HG03025 (cell line): ENCODE data around the gene LEFTY2.
"Not testable (repeated sequence)": the region's sequence is repeated elsewhere in the genome, so short reads cannot be mapped to it uniquely, and the experiment has no call there.

Source experiments
- ATAC-seq: cut with Tn5 transposase; IDR thresholded peaks from one replicate; pipeline ENCODE4 v1.9.1; 2021; ENCODE audit warnings: mild to moderate bottlenecking, moderate library complexity; ENCODE audit not compliant: unreplicated experiment, low FRiP score

The LEFTY2 gene, protein sequence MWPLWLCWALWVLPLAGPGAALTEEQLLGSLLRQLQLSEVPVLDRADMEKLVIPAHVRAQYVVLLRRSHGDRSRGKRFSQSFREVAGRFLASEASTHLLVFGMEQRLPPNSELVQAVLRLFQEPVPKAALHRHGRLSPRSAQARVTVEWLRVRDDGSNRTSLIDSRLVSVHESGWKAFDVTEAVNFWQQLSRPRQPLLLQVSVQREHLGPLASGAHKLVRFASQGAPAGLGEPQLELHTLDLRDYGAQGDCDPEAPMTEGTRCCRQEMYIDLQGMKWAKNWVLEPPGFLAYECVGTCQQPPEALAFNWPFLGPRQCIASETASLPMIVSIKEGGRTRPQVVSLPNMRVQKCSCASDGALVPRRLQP

DNA sequence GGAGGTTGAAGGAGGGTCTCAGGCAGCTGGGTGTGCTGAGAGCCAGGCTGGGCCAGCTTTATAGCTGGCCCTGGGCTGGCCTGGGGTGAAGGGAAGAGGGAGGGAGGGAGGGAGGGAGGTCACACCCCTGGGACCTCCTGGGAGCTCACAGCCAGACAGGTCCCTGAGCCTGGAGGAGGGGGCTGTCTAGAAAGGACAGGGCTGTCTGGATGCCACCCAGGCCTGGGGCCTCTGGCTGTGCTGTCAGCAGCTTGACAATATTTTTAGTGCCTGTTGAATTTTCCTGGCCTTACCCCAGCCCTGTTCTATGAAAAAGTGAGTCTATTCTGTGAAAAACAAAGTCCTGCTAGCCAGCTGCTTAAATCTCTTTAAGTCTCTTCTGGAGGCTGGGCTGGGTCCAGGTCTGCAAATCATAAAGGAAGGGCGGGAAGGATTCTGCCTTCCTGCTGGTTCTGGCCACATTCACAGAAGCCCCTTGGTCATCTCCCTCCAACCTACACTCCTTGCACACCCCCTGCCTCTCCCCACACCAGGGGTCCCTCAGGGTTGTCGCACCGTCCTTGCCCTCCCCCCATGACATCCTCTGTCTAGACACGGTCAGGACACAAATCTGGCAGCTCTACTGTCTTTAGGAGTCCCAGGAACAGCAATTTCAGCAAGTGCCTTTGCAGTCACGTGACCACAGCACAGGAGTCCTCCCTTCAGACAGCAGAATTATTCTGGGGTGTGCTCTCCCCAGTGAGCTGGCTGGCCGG lies at the start of gene LEFTY2:
Gene LEFTY2 (minus strand): TSS at position 34 of the 755 bp plus-strand sequence. CDS start 80 bp downstream, outside the sequence.
- no peak for ATAC-seq

DNA sequence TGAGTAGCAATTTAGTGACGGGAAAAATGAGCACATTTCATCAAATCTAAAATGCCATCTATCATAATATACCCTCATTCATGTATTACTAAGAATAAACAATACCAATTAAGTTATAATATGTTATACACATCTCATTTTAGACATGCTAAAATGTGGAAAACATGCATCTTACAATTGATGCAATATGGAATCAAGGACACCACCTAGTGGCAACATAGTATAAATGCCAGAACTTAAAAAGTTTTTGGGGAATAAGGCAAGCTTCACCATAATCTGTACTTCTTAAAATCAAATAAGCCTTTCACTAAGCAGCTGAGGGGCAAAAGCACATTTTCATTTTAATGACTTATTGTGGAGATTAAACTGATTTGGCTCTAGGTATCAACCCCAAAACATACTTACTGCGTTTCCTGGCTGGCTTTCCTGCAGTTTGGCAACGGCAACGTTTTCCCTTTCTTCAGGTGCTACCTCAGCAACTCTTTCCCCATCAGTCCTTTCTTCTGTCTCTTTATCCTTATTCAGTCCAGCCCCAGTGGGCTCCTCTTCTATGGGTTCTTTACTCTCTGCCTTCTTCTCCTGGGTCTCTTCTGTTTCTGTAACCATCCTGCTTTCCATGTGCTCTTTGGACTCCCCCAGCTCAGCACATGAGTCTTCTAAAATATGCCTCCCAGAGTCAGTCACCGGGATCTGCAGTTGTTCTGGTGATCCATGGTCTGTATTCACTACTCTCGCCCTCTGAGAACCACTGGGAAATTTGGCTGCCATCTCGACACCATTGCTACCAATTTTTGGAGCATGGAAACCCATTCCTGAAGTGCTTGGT lies 46.7 kb upstream of the LEFTY2 start:
- no peak for ATAC-seq

DNA sequence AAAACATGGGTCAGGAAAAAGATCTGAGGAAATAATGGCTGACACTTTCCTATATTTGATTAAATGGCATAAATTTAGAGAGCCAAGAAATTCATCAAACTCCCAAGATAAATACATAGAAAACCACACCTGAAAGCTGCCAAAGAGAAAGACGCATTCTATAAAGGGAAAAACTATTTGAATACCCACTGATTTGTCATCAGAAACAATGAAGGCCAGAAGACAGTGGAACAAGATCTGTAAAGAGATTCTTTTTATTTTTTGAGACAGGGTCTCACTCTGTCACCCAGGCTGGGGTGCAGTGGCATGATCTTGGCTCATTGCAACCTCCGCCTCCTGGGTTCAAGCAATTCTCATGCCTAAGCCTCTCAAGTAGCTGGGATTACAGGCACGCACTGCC lies 40.7 kb upstream of the LEFTY2 start:
- ATAC-seq: no peak

DNA sequence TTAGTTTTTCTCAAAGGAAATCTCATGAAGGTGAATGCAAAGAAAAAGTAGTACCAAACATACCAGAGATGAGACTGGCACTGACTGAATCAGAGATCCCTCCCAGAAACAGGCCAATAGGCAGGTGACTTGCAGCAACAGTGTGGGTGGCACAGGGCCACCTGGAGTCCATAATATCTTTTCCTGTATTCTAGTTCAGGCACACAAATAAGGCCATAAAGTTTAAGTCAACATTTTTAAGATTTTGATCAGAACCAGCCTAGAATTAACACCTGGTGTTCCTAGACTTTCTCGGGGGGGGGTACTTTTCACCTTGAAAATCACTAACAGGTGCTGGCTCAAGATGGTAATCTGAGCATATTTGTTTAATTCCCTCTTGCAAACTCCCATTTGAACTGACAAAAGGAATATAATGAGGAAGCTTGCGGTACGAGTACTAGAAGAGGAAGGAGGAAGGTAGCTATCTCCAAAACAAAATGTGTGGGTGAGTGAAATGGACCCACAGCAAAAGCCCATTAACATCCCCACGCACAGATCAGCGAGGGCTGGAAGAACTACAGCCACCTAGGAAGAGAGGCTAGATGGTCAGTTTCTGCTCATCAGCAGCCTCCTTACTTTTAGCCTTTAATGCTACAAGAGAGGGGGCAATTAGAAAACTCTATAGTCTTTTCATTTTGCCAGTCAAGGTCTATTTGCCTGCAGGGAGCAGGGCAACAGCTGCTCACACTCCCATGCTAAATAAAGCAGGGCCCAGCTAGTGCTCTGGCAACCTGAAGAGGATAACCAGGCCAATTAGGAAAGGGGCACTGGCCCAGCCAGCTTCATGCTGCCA lies 39.2 kb upstream of the LEFTY2 start:
- no peak for ATAC-seq

DNA sequence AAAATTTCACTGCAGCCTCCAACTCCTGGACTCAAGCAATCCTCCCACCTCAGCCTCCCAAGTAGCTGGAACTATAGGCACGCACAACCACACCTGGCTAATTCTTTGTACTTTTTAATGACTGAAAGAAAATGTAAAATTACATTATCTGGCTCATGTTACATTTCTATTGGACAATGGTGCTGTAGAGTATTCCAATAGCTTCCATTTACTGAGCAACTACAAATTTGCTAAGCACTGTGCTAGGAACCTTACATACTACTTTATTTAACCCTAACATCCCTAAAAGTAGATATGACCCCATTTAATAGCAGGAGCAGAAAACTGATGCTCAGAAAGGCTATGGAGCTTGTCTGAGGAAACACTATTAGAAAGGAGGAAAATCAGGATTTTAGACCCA lies 38.4 kb upstream of the LEFTY2 start:
- ATAC-seq: no peak

DNA sequence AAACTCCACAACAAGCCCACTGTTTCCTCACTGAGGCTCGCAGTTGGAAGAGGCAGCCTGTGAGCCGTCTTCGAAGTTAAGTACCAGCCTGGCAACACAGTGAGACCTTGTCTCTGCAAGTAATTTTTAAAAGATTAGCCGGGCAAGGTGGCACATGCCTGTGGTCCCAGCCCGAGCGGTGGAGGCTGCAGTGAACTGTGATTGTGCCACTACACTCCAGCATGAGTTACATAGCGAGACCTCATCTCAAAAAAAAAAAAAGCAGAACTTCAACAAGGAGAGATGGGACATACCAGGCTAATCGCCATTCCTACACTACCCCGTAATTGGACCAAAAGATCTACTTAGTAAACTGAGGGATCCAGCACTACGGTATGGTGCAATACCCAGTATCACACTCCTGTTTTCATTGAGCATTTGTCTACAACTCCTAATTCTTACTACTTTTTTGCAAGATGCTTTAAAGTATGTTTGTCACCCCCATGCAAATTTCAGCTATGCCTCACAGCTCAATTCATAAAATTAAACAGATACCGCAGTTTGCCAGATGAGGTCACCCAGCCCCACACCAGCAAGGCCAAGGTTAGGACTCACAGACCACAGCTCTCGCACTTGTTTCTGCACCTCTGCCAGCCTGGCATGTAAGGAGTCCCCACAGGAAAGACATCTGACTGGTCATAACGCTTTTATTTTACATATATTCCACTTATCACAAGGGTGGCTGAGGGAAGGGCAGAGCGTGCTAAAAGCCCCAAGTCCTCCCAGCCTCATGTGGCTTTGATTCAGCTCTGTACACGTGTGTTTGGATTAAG lies 37.1 kb upstream of the LEFTY2 start:
- ATAC-seq: no peak

DNA sequence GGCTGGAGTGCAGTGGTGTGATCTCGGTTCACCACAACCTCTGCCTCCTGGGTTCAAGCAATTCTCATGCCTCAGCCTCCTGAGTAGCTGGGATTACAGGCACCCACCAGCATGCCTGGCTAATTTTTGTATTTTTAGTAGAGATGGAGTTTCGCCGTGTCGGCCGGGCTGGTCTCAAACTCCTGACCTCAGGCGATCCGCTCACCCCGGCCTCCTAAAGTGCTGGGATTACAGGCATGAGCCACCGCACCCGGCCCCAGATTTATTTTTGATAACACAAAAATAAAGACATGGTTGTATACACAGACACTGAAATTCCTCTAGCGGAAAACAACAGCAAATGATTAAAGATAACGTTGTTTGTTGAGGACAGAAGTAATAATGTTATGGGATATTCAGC lies 34.1 kb upstream of the LEFTY2 start:
- ATAC-seq: not testable (repeated sequence)

DNA sequence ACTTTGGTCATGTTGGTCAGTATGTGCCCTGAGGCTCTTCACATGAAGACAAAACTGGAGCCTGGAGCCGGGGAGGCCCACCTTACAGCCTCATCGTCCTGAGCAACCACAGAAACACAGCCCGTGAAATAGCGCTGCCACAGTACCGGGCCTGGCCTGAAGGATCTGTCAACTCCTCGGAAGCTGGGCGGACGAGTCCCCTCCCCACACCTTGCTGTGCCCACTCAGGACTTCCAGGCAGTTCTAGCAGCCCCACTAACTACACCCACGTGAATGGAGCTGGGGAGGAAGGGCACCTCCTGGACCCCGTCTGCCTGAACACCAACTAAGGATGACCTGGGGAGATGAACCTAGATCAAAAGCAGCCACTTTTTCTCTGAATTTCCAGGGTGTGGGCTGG lies 33.4 kb upstream of the LEFTY2 start:
- no peak for ATAC-seq

DNA sequence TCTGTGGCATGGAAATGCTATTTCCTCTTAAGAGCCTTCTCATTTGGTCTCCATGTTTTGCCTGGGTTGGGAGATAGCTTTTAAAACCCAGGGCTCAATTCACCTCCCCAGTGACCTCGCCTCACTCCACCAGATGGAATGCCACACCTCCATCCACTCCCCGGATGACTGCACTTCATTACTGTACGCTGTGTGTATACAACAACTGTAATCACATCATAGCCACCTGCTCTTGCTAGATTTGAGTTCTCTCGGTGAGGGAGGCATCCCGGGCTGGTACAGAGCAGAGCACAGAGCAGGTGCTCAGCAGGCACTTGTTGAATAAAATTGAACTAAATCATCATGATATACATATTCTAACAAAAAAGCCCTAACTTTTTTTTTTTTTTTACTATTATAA lies 32.1 kb upstream of the LEFTY2 start:
- ATAC-seq: no peak

DNA sequence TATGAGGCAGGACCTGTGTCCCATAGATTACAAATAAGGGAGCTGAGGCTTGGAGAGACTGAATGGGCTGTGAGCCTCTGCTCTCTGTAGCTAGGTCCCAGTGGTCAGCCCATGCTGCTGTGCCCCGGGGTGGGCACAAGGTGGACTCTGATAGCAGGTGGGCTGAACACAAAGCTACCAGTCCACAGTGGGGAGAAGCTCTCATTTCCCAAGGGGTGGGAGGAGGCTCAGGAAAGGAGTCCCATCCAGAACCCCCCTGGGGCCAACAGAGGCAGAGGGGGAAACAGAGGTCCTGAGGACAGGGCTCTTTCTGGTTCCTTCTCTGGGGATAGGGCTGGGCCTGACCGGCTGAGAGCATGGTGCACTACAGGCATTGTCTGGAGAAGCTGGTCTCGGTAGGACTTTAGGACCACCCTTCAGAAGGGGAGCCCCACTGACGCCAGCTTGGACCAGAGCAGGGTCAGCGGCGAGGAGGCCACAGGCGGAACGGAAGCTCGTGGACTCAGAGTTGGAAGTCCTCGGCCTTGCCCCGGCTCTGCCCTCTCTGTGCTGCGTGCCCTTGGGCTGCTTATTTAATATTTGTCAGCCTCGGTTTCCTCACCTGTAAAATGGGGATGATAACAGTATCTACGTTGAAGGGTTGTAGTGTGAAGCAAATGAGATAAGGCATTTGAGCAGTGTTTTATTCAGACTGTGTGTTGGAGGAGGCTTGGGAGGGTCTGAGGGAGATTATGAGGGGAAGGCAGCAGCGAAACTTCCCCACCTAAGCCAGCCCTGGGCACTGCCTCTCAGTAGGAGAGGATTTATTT lies 31.5 kb upstream of the LEFTY2 start:
- ATAC-seq: no peak

DNA sequence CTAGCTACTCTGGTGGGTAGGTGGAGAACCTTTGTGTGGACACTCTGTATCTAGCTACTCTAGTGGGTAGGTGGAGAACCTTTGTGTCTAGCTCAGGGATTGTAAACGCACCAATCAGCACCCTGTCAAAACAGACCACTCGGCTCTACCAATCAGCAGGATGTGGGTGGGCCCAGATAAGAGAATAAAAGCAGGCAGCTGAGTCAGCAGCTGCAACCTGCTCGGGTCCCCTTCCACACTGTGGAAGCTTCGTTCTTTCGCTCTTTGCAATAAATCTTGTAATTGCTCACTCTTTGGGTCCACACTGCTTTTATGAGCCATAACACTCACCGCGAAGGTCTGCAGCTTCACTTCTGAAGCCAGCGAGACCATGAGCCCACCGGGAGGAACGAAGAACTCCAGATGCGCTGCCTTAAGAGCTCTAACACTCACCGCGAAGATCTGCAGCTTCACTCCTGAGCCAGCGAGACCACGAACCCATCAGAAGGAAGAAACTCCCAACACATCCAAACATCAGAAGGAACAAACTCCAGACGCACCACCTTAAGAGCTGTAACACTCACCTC lies 29.7 kb upstream of the LEFTY2 start:
- not testable (repeated sequence) for ATAC-seq

DNA sequence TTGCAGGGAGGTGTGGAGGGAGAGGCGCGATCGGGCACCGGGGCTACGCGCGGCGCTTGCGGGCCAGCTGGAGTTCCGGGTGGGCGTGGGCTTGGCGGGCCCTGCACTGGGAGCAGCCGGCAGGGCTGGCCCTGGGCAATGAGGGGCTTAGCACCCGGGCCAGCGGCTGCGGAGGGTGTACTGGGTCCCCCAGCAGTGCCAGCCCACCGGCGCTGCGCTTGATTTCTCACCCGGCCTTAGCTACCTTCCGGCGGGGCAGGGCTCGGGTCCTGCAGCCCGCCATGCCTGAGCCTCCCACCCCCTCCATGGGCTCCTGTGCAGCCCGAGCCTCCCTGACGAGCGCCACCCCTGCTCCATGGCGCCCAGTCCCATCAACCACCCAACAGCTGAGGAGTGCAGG lies 28.7 kb upstream of the LEFTY2 start:
- ATAC-seq: not testable (repeated sequence)

DNA sequence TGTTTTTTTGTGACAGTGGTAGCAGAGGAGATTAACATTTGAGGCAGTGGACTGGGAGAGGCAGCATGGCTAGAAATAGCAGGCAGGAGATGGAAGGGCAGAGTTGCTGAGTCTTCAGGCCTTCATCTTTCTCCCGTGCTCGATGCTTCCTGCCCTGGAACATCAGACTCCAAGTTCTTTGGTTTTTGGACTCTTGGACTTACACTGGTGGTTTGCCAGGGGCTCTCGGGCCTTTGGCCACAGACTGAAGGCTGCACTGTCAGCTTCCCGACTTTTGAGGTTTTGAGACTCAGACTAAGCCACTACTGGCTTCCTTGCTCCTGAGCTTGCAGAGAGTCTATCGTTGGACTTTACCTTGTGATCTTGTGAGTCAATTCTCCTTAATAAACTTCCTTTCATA lies 24.2 kb upstream of the LEFTY2 start:
- no peak for ATAC-seq

DNA sequence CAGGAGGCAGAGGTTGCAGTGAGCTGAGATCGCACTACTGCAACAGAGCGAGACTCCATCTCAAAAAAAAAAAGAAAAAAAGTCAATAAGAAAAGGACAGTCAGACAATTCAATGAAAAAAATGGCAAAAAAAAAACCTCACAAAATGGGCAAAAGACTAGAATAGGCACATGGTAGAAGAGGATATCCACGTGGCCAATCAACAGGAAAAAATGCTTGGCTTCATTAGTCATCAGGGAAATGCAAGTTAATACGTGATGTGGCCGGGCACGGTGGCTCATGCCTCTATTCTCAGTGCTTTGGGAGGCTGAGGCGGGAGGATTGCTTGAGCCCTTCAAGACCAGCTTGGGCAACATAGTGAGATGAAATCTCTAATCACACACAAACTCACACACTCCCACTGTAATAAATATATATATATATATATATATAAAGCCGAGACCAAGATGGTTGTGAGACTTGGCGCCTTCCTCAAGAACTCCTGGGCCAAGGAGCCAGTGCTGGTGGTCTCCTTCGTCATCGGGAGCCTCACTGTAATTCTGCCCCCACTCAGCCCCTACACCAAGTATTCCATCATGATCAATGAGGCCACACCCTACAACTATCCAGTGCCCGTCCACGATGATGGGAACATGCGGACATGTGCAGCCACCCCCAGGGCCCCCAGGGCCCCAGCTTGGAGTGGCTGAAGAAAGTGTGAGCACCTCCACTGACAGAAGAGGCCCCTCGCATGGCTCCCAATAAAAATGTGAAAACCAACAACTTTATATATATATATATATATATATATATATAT lies 22.9 kb upstream of the LEFTY2 start:
- ATAC-seq: no peak

DNA sequence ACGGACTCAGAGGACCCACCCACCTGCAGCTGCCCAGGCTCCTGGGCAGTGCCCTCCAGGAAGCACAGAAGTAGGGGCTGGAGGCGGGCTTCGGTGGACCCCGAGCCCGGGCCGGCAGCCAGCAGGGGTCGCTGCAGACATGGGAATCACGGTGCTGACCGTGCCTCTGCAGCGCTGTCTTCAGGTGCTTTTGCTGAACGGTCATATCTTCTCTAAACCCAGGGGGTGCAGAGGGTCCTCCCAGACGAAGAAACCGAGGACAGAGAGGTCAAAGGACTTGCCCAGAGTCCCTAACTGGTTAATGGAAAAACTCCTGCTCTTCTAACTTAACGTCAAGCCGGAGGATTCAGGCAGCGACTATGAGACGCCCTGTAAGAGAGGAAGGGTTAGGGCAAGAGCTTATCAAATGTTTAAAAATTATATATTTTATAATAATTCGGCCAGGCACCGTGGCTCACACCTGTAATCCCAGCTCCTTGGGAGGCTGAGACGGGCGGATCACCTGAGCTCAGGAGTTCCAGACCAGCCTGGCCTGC lies 21.5 kb upstream of the LEFTY2 start:
- ATAC-seq: no peak

DNA sequence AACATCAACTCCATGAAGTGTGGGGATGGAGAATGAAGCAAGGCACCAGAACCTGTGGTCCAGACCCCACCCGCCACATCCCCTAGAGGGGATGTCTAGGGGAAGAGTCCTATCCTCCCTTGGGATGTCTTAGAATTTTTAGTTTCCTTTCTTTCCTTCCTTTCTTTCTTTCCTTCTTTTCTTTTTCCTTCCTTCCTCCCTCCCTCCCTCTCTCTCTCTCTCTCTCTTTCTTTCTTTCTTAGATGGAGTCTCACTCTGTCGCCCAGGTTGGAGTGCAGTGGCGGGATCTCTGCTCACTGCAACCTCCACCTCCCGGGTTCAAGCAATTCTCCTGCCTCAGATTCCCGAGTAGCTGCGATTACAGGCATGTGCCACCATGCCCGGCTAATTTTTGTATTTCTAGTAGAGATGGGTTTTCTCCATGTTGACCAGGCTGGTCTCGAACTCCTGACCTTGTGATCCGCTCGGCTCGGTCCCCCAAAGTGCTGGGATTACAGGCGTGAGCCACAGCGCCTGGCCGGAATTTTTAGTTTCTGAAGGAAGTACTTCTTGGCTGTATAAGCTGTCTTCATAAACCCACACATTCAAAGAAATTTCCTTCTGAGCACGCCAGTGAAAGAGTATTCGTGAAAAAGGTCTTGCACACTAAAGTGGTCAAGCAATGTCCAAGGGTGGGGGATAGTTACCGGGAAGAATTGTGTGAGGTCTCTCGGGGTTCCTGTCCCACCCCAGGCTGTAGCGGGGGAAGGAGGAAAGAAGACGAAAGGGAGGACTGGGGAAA lies 20.8 kb upstream of the LEFTY2 start:
- ATAC-seq: no peak
